ENCODE results near the gene TMEM91.

Gene TMEM91

DNA sequence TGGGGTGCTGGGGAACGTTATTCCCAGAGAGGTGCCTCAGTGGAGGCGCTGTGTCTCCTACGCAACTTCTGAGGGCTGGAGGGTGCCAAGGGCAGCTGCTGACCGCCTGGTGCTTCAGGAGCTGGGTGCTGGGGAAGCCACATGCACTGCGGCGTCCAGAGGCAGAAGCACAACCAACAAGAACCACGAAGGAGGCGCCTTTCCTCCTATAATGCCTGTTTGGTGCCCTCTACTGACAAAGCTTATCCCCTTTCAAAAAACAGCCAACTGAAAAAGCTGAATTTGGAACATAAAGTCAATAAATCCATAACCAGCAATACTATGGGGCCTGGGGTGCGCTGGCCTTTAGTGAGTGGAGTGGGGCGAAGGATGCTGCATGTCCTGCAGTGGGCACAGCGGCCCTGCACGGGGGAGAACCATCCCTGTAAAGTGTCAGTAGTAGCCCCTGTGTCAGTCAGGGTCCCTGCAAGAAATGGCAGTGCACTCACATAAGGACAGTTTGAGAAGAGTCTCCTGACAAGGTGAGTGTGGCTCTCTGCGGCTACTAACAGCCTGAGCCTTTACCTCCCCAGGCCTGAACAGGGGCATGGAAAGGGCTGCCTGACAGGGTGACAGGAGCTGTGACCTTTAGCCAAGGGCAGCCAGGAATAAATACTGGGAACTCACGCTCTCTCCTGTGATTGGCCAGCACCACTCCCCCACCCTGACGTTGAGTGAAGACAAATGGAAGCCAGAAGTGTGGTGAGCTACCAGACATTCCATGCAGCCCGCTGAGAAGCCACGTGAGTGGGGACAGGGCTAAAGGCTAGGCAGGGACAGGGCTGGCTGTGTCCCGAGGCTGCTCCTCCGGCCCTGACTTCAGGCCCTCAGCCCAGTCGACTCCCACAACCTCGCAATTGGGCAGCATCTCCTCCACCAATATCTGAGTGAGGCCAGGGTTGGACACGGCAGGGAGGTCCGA is 55.4 kb downstream of the TMEM91 start:
- intact Hi-C loops (cut with DNase I; ENCODE audit: low total_unique reads): no loop called here
- H3K4me3 ChIP-seq: no peak overlapping the region
- no peak for DNase-seq
- no peaks in the 10 kb centered on the region for H3K27me3 ChIP-seq
- H3K27ac ChIP-seq: no peak overlapping the region
- H3K9me3 ChIP-seq: no peaks in the 10 kb centered on the region
- peaks cover 14 to 49% (median 27%) of the 10 kb centered on the region in 3 donors for H3K36me3 ChIP-seq
- H3K4me1 ChIP-seq: peaks cover 0 to 21% (median 18%) of the 10 kb centered on the region in 4 donors
- no peak for TF ChIP-seq CTCF (IDR thresholded peaks at IDR 0.05)

DNA sequence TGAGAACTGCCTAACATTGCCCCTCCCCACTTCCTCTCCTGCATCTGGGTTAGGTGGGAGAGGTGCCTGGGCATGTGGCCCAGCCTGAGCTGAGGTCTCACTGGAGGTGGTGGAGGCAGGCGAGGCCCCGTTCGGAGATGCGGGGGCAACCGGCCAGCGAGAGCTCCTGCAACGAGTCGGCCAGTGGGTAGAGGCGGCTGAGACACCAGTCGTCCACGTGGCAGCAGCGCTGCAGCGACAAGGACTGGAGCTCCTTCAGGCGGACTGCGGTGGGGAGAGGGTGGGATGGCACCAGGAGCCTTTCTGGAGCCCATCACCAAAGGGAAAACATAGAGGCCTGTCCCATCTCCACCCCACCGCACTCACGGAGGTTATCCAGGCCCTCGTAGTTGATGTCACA is 56.8 kb downstream of the TMEM91 start:
- no peak overlapping the region for H3K27ac ChIP-seq
- no peak for TF ChIP-seq CTCF (IDR thresholded peaks at IDR 0.05)
- intact Hi-C loops (cut with DNase I; ENCODE audit: low total_unique reads): no loop called here
- no peaks in the 10 kb centered on the region for H3K27me3 ChIP-seq
- H3K4me1 ChIP-seq: peaks cover 0 to 7% (median 6%) of the 10 kb centered on the region in 4 donors
- DNase-seq: no peak
- peaks cover 14 to 58% (median 27%) of the 10 kb centered on the region in 3 donors for H3K36me3 ChIP-seq
- no peak overlapping the region for H3K4me3 ChIP-seq
- no peaks in the 10 kb centered on the region for H3K9me3 ChIP-seq
